ENCODE measurements around the gene PIP4K2A. TPM values are rescaled to one million over a fixed set of nuclear protein-coding genes. Genes with fewer than 3 reads are reported as not detected.

PIP4K2A gene
- total and polyA plus RNA-seq, 5 donors from 2014 or later = 41.3 to 156 (median 55.2) TPM

DNA sequence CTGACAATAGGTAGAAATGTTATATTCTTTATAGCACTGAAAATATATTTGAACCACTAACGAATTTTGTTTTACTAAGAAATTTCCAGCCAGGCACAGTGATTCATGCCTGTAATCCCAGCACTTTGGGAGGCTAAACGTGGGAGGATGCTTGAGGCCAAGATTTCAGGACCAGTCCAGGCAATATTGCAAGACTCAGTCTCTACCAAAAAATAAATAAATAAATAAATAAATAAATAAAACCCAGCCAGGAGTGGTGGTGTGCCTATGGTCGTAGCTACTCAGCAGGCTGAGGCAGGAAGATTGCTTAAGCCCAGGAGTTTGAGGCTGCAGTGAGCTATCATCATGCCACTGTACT, 39.8 kb downstream of the PIP4K2A start:
- Histone ChIP-seq H3K27ac (ENCODE audit: insufficient read depth, low read length, poor library complexity, severe bottlenecking) (no peak overlapping the region), H3K4me1 (ENCODE audit: control insufficient read depth, insufficient read depth, low read length, poor library complexity, severe bottlenecking) (peaks cover 86% of the 10 kb centered on the region), H3K36me3 (ENCODE audit: control insufficient read depth, insufficient read depth, low read length) (peaks cover 5% of the 10 kb centered on the region), H3K9me3 (ENCODE audit: control insufficient read depth in 2 of 2, low read length in 2 of 2) (no peaks in the 10 kb centered on the region), H3K27me3 (ENCODE audit: control insufficient read depth, insufficient read depth, low read length) (no peaks in the 10 kb centered on the region), H3K4me3 (ENCODE audit: low read depth, low read length) (no peak overlapping the region)
- Mint-ChIP-seq H3K36me3 (peaks cover 15% of the 10 kb centered on the region), H3K27me3 (no peaks in the 10 kb centered on the region), H3K9me3 (no peaks in the 10 kb centered on the region), H3K27ac (peak overlapping the region; percentile 88 to 94 (median 93)), H3K4me3 (peak overlapping the region in 2 of 4 donors; percentile 21 to 27), H3K4me1 (peaks cover 46 to 96% (median 79%) of the 10 kb centered on the region in 4 donors)
- DNase-seq (no peak), ATAC-seq (ENCODE audit: low read depth in 2 of 2) (no peak)

- Histone ChIP-seq H3K27me3 (ENCODE audit: control insufficient read depth, insufficient read depth, low read length) (no peaks in the 10 kb centered on the region), H3K4me1 (ENCODE audit: control insufficient read depth, insufficient read depth, low read length, poor library complexity, severe bottlenecking) (peaks cover 86% of the 10 kb centered on the region), H3K4me3 (ENCODE audit: low read depth, low read length) (peak overlapping the region; percentile 8), H3K36me3 (ENCODE audit: control insufficient read depth, insufficient read depth, low read length) (peaks cover 5% of the 10 kb centered on the region), H3K27ac (ENCODE audit: insufficient read depth, low read length, poor library complexity, severe bottlenecking) (no peak overlapping the region), H3K9me3 (ENCODE audit: control insufficient read depth in 2 of 2, low read length in 2 of 2) (no peaks in the 10 kb centered on the region)
- peak overlapping the region in 2 of 4 donors; percentile 27 to 64 for H3K4me3 Mint-ChIP-seq
- H3K9me3 Mint-ChIP-seq = no peaks in the 10 kb centered on the region
- no peaks in the 10 kb centered on the region for H3K27me3 Mint-ChIP-seq
- H3K36me3 Mint-ChIP-seq = peaks cover 15% of the 10 kb centered on the region
- peaks cover 49 to 96% (median 79%) of the 10 kb centered on the region in 4 donors for H3K4me1 Mint-ChIP-seq
- ATAC-seq (ENCODE audit: low read depth in 2 of 2) (no peak), DNase-seq (no peak)
- peak overlapping the region; percentile 88 to 96 (median 93) for H3K27ac Mint-ChIP-seq
Measured at GRCh38 chr10:22673785-22674572, 40.4 kb downstream of the PIP4K2A start.

- Mint-ChIP-seq H3K36me3 (peaks cover 13% of the 10 kb centered on the region), H3K27ac (peak overlapping the region; percentile 72 to 94 (median 85)), H3K4me1 (peaks cover 52 to 97% (median 83%) of the 10 kb centered on the region in 4 donors), H3K9me3 (no peaks in the 10 kb centered on the region), H3K4me3 (peak overlapping the region; percentile 39 to 59 (median 51)), H3K27me3 (no peaks in the 10 kb centered on the region)
- H3K9me3 ChIP-seq (ENCODE audit: control insufficient read depth in 2 of 2, low read length in 2 of 2) = no peaks in the 10 kb centered on the region
- ATAC-seq (ENCODE audit: low read depth in 2 of 2) (no peak), DNase-seq (no peak)
- peaks cover 86% of the 10 kb centered on the region for H3K4me1 ChIP-seq (ENCODE audit: control insufficient read depth, insufficient read depth, low read length, poor library complexity, severe bottlenecking)
- H3K4me3 ChIP-seq (ENCODE audit: low read depth, low read length) = peak overlapping the region; percentile 33
- H3K27me3 ChIP-seq (ENCODE audit: control insufficient read depth, insufficient read depth, low read length) = no peaks in the 10 kb centered on the region
- peak overlapping the region; percentile 45 for H3K27ac ChIP-seq (ENCODE audit: insufficient read depth, low read length, poor library complexity, severe bottlenecking)
- H3K36me3 ChIP-seq (ENCODE audit: control insufficient read depth, insufficient read depth, low read length) = peaks cover 5% of the 10 kb centered on the region
Measured at GRCh38 chr10:22673091-22673392, 41.3 kb downstream of the PIP4K2A start.

GRCh38 chr10:22672319-22673090, 41.9 kb downstream of the PIP4K2A start:
- peaks cover 13% of the 10 kb centered on the region for H3K36me3 Mint-ChIP-seq
- H3K27ac Mint-ChIP-seq = peak overlapping the region; percentile 72 to 94 (median 85)
- ATAC-seq (ENCODE audit: low read depth in 2 of 2) (no peak), DNase-seq (no peak)
- H3K27me3 ChIP-seq (ENCODE audit: control insufficient read depth, insufficient read depth, low read length) = no peaks in the 10 kb centered on the region
- H3K27me3 Mint-ChIP-seq = no peaks in the 10 kb centered on the region
- H3K9me3 ChIP-seq (ENCODE audit: control insufficient read depth in 2 of 2, low read length in 2 of 2) = no peaks in the 10 kb centered on the region
- peaks cover 52 to 97% (median 80%) of the 10 kb centered on the region in 4 donors for H3K4me1 Mint-ChIP-seq
- H3K36me3 ChIP-seq (ENCODE audit: control insufficient read depth, insufficient read depth, low read length) = peaks cover 5% of the 10 kb centered on the region
- H3K4me3 ChIP-seq (ENCODE audit: low read depth, low read length) = peak overlapping the region; percentile 33
- H3K27ac ChIP-seq (ENCODE audit: insufficient read depth, low read length, poor library complexity, severe bottlenecking) = peak overlapping the region; percentile 45
- H3K9me3 Mint-ChIP-seq = no peaks in the 10 kb centered on the region
- peaks cover 87% of the 10 kb centered on the region for H3K4me1 ChIP-seq (ENCODE audit: control insufficient read depth, insufficient read depth, low read length, poor library complexity, severe bottlenecking)
- peak overlapping the region; percentile 44 to 77 (median 56) for H3K4me3 Mint-ChIP-seq

- peak overlapping the region in 2 of 3 donors; percentile 28 to 84 for H3K27ac Mint-ChIP-seq
- H3K9me3 Mint-ChIP-seq = no peaks in the 10 kb centered on the region
- DNase-seq = no peak
- H3K27me3 Mint-ChIP-seq = no peaks in the 10 kb centered on the region
- H3K36me3 Mint-ChIP-seq = peaks cover 8% of the 10 kb centered on the region
- Histone ChIP-seq H3K36me3 (ENCODE audit: control insufficient read depth, insufficient read depth, low read length) (peaks cover 5% of the 10 kb centered on the region), H3K4me1 (ENCODE audit: control insufficient read depth, insufficient read depth, low read length, poor library complexity, severe bottlenecking) (peaks cover 87% of the 10 kb centered on the region), H3K27me3 (ENCODE audit: control insufficient read depth, insufficient read depth, low read length) (no peaks in the 10 kb centered on the region), H3K27ac (ENCODE audit: insufficient read depth, low read length, poor library complexity, severe bottlenecking) (peak overlapping the region; percentile 1), H3K9me3 (ENCODE audit: control insufficient read depth in 2 of 2, low read length in 2 of 2) (no peaks in the 10 kb centered on the region), H3K4me3 (ENCODE audit: low read depth, low read length) (no peak overlapping the region)
- H3K4me1 Mint-ChIP-seq = peaks cover 49 to 95% (median 74%) of the 10 kb centered on the region in 4 donors
- no peak for ATAC-seq (ENCODE audit: low read depth in 2 of 2)
- peak overlapping the region in 1 of 4 donors; percentile 13 for H3K4me3 Mint-ChIP-seq
Measured at GRCh38 chr10:22670788-22671187, 43.6 kb downstream of the PIP4K2A start.

DNA sequence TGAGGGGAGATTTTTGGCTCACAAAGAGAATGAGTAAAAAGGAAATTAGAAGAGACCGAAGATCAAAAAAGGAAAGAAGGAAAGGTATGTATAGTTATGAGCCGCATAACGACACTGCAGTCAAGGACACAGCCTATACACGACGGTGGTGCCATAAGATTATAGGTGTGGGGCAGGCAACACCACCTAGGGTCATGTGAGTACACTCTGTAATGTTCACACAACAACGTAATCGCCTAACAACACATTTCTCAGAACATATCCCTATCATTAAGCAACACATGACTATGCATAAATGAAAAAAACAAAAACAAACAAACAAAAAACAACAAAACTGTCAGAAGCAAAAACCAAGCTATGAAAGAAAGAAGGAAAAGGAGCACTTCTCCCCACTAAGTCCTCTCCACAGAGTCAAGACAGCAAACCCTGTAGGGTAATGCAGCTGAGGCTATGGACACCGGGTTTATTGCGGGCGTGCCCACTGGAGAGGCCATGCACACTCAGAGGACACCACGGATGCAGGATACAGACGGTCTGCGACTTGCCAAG, 45.1 kb downstream of the PIP4K2A start:
- Histone ChIP-seq H3K9me3 (ENCODE audit: control insufficient read depth in 2 of 2, low read length in 2 of 2) (no peaks in the 10 kb centered on the region), H3K27me3 (ENCODE audit: control insufficient read depth, insufficient read depth, low read length) (no peaks in the 10 kb centered on the region), H3K27ac (ENCODE audit: insufficient read depth, low read length, poor library complexity, severe bottlenecking) (peak overlapping the region; percentile 74), H3K36me3 (ENCODE audit: control insufficient read depth, insufficient read depth, low read length) (peaks cover 3% of the 10 kb centered on the region), H3K4me3 (ENCODE audit: low read depth, low read length) (peak overlapping the region; percentile 81), H3K4me1 (ENCODE audit: control insufficient read depth, insufficient read depth, low read length, poor library complexity, severe bottlenecking) (peaks cover 88% of the 10 kb centered on the region)
- Mint-ChIP-seq H3K27me3 (no peaks in the 10 kb centered on the region), H3K36me3 (peaks cover 5% of the 10 kb centered on the region), H3K9me3 (no peaks in the 10 kb centered on the region), H3K27ac (peak overlapping the region; percentile 66 to 99 (median 89)), H3K4me3 (peak overlapping the region; percentile 65 to 80 (median 72)), H3K4me1 (peaks cover 52 to 94% (median 69%) of the 10 kb centered on the region in 4 donors)
- ATAC-seq (ENCODE audit: low read depth in 2 of 2) = peak; percentile 19 to 25
- DNase-seq = peak in 1 of 3 donors; percentile 43

GRCh38 chr10:22667093-22667480, 47.3 kb downstream of the PIP4K2A start:
- H3K4me1 ChIP-seq (ENCODE audit: control insufficient read depth, insufficient read depth, low read length, poor library complexity, severe bottlenecking) = peaks cover 79% of the 10 kb centered on the region
- H3K27me3 ChIP-seq (ENCODE audit: control insufficient read depth, insufficient read depth, low read length) = no peaks in the 10 kb centered on the region
- H3K9me3 ChIP-seq (ENCODE audit: control insufficient read depth in 2 of 2, low read length in 2 of 2) = no peaks in the 10 kb centered on the region
- peak overlapping the region; percentile 81 for H3K4me3 ChIP-seq (ENCODE audit: low read depth, low read length)
- peaks cover 41 to 92% (median 66%) of the 10 kb centered on the region in 4 donors for H3K4me1 Mint-ChIP-seq
- peak in 1 of 3 donors; percentile 49 for DNase-seq
- H3K27ac Mint-ChIP-seq = peak overlapping the region; percentile 80 to 99 (median 89)
- H3K36me3 ChIP-seq (ENCODE audit: control insufficient read depth, insufficient read depth, low read length) = peaks cover 1% of the 10 kb centered on the region
- peak overlapping the region; percentile 72 to 91 (median 86) for H3K4me3 Mint-ChIP-seq
- no peaks in the 10 kb centered on the region for H3K36me3 Mint-ChIP-seq
- no peak for ATAC-seq (ENCODE audit: low read depth in 2 of 2)
- peak overlapping the region; percentile 74 for H3K27ac ChIP-seq (ENCODE audit: insufficient read depth, low read length, poor library complexity, severe bottlenecking)
- no peaks in the 10 kb centered on the region for H3K27me3 Mint-ChIP-seq
- H3K9me3 Mint-ChIP-seq = no peaks in the 10 kb centered on the region

All from CD4-positive, CD25-positive, alpha-beta regulatory T cell (primary cell).